ENCODE measurements around the gene SMCP. TPM values are rescaled to one million over a fixed set of nuclear protein-coding genes. Genes with fewer than 3 reads are reported as not detected.

The SMCP gene
- polyA plus RNA-seq, 1 donor from 2014 or later, result not detected

DNA sequence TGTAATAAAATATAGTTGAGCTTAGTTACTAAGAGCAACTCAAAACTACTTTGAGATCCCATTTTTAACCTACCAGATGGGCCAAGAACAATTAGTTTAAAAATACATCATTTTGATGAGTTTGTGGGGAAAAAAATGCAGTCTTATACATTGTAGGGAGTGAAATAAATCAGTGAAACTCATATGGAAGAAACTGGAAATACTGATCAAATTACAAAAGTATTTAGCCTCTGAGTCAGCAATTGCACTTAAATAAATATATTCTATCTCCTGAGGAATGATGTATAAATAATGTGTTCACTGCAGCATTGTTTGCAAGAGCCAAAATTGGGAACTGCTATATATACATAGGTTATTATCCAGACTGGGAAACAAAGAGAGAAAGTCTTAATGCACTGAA lies 4.6 kb upstream of the SMCP start:
- no peaks in the 10 kb centered on the region for H3K27me3 ChIP-seq (ENCODE audit: insufficient read depth, low read depth, low read length)
- no peaks in the 10 kb centered on the region for H3F3A ChIP-seq (ENCODE audit: insufficient read depth, low read length, poor library complexity, severe bottlenecking)
- no peak overlapping the region for H3K9ac ChIP-seq (ENCODE audit: low read length)
- H3K9me2 ChIP-seq (ENCODE audit: insufficient read depth, low read length), result no peaks in the 10 kb centered on the region
- no peaks in the 10 kb centered on the region for H3K36me3 ChIP-seq (ENCODE audit: insufficient read depth, low read length)
- TF ChIP-seq POLR2AphosphoS5 (IDR thresholded peaks at IDR 0.05) (no peak), SMC3 (conservative IDR thresholded peaks at IDR 0.05; ENCODE audit: poor library complexity) (no peak), EZH2 (IDR thresholded peaks at IDR 0.05; ENCODE audit: borderline replicate concordance, insufficient read depth, low read length, poor library complexity, severe bottlenecking) (no peak)
- H3K79me2 ChIP-seq (replicated peaks; ENCODE audit: insufficient read depth, low read length), result no peaks in the 10 kb centered on the region
- no peak overlapping the region for H2AFZ ChIP-seq (ENCODE audit: low read depth, low read length)
- no peak overlapping the region for H3K27ac ChIP-seq (ENCODE audit: low read length)
- H4K20me1 ChIP-seq (ENCODE audit: insufficient read depth), result no peaks in the 10 kb centered on the region
- H3K4me3 ChIP-seq (ENCODE audit: low read length), result no peak overlapping the region
- no peaks in the 10 kb centered on the region for H3K9me3 ChIP-seq (ENCODE audit: low read length)
- H3K4me2 ChIP-seq (ENCODE audit: low read length), result no peak overlapping the region

- Histone ChIP-seq H3K9ac (ENCODE audit: low read length) (no peak overlapping the region), H3K9me2 (ENCODE audit: insufficient read depth, low read length) (no peaks in the 10 kb centered on the region), H3K4me2 (ENCODE audit: low read length) (no peak overlapping the region), H3F3A (ENCODE audit: insufficient read depth, low read length, poor library complexity, severe bottlenecking) (no peaks in the 10 kb centered on the region), H3K4me3 (ENCODE audit: low read length) (no peak overlapping the region), H4K20me1 (ENCODE audit: insufficient read depth) (no peaks in the 10 kb centered on the region), H3K9me3 (ENCODE audit: low read length) (no peaks in the 10 kb centered on the region), H3K36me3 (ENCODE audit: insufficient read depth, low read length) (no peaks in the 10 kb centered on the region), H2AFZ (ENCODE audit: low read depth, low read length) (no peak overlapping the region), H3K79me2 (replicated peaks; ENCODE audit: insufficient read depth, low read length) (no peaks in the 10 kb centered on the region), H3K27me3 (ENCODE audit: insufficient read depth, low read depth, low read length) (no peaks in the 10 kb centered on the region), H3K27ac (ENCODE audit: low read length) (no peak overlapping the region)
- TF ChIP-seq, protein P1, sequence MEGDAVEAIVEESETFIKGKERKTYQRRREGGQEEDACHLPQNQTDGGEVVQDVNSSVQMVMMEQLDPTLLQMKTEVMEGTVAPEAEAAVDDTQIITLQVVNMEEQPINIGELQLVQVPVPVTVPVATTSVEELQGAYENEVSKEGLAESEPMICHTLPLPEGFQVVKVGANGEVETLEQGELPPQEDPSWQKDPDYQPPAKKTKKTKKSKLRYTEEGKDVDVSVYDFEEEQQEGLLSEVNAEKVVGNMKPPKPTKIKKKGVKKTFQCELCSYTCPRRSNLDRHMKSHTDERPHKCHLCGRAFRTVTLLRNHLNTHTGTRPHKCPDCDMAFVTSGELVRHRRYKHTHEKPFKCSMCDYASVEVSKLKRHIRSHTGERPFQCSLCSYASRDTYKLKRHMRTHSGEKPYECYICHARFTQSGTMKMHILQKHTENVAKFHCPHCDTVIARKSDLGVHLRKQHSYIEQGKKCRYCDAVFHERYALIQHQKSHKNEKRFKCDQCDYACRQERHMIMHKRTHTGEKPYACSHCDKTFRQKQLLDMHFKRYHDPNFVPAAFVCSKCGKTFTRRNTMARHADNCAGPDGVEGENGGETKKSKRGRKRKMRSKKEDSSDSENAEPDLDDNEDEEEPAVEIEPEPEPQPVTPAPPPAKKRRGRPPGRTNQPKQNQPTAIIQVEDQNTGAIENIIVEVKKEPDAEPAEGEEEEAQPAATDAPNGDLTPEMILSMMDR (IDR thresholded peaks at IDR 0.05; ENCODE audit: poor library complexity, severe bottlenecking), result no peak
- TF ChIP-seq MXI1 (conservative IDR thresholded peaks at IDR 0.05; ENCODE audit: poor library complexity, severe bottlenecking) (no peak), SMC3 (conservative IDR thresholded peaks at IDR 0.05; ENCODE audit: poor library complexity) (no peak), RAD21 (conservative IDR thresholded peaks at IDR 0.05) (no peak), EZH2 (IDR thresholded peaks at IDR 0.05; ENCODE audit: borderline replicate concordance, insufficient read depth, low read length, poor library complexity, severe bottlenecking) (no peak), REST (IDR thresholded peaks at IDR 0.05; ENCODE audit: borderline replicate concordance) (no peak), TAF1 (IDR thresholded peaks at IDR 0.05; ENCODE audit: low read depth) (no peak), POLR2AphosphoS5 (IDR thresholded peaks at IDR 0.05) (no peak), EP300 (conservative IDR thresholded peaks at IDR 0.05; ENCODE audit: poor library complexity, severe bottlenecking) (no peak)
Observed at GRCh38 chr1:152876827-152877226, 1.3 kb upstream of the SMCP start.
